Chondrocyte (in vitro differentiated cells): ENCODE measurements around the gene MOV10. TPM values are rescaled to one million over a fixed set of nuclear protein-coding genes. Genes with fewer than 3 reads are reported as not detected.

Source experiments
- DNase-seq: peaks from one replicate; pipeline ENCODE4 v3.0.0; 2021; ENCODE audit warnings: mixed read lengths, low spot score
- H3K27ac Mint-ChIP-seq: one replicate; pipeline ENCODE4 v1.8.0; 2021; ENCODE audit warnings: mild to moderate bottlenecking, moderate library complexity, mixed read lengths; ENCODE audit not compliant: unreplicated experiment
- H3K27me3 Mint-ChIP-seq: 2 replicates; pipeline ENCODE4 v1.8.0; 2021; ENCODE audit warnings: low read depth, mixed read lengths
- H3K36me3 Mint-ChIP-seq: 2 replicates; pipeline ENCODE4 v1.8.0; 2021; ENCODE audit warnings: low read depth, mixed read lengths
- H3K4me1 Mint-ChIP-seq: 2 replicates; pipeline ENCODE4 v1.8.0; 2021; ENCODE audit warnings: low read depth, mild to moderate bottlenecking, mixed read lengths
- H3K4me3 Mint-ChIP-seq: one replicate; pipeline ENCODE4 v1.8.0; 2021; ENCODE audit warnings: mild to moderate bottlenecking, moderate library complexity, mixed read lengths; ENCODE audit not compliant: unreplicated experiment
- H3K9me3 Mint-ChIP-seq: 2 replicates; pipeline ENCODE4 v1.8.0; 2021; ENCODE audit warnings: low read depth, mixed read lengths
- total RNA-seq: library from RNA; stranded (reverse); gene quantifications from 3 replicates; pipeline ENCODE4 v1.2.1, GENCODE V29; 2021
- TF ChIP-seq, protein P1 (sequence below): fragments of 200-600 bp; sonication (generic); IDR thresholded peaks from 2 replicates; pipeline ENCODE4 v1.5.0; 2021; ENCODE audit warnings: antibody characterized with exemption, mild to moderate bottlenecking, moderate library complexity

The MOV10 gene
- total RNA-seq, 1 donor from 2014 or later: 45.9 TPM

DNA sequence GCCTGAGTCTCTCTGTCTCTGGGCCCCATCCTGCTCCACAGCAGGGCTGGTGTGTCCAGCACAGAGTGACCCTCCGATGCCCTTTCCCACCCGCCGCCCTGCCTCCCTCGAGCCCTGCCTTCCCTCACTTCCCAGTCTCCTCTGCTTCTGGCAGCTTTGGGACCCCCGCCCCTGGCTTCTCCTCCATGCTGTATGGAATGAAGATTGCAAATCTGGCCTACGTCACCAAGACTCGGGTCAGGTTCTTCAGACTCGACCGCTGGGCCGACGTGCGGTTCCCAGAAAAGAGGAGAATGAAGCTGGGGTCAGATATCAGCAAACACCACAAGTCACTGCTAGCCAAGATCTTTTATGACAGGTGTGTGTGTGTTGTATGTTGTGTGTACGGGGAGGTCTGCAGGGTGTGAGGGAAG is 14.3 kb downstream of the MOV10 start:
- Mint-ChIP-seq H3K27ac (no peak overlapping the region), H3K27me3 (no peaks in the 10 kb centered on the region), H3K36me3 (peaks cover 20% of the 10 kb centered on the region), H3K9me3 (no peaks in the 10 kb centered on the region), H3K4me1 (no peaks in the 10 kb centered on the region), H3K4me3 (no peak overlapping the region)
- no peak for DNase-seq
- TF ChIP-seq, protein P1, sequence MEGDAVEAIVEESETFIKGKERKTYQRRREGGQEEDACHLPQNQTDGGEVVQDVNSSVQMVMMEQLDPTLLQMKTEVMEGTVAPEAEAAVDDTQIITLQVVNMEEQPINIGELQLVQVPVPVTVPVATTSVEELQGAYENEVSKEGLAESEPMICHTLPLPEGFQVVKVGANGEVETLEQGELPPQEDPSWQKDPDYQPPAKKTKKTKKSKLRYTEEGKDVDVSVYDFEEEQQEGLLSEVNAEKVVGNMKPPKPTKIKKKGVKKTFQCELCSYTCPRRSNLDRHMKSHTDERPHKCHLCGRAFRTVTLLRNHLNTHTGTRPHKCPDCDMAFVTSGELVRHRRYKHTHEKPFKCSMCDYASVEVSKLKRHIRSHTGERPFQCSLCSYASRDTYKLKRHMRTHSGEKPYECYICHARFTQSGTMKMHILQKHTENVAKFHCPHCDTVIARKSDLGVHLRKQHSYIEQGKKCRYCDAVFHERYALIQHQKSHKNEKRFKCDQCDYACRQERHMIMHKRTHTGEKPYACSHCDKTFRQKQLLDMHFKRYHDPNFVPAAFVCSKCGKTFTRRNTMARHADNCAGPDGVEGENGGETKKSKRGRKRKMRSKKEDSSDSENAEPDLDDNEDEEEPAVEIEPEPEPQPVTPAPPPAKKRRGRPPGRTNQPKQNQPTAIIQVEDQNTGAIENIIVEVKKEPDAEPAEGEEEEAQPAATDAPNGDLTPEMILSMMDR: no peak

DNA sequence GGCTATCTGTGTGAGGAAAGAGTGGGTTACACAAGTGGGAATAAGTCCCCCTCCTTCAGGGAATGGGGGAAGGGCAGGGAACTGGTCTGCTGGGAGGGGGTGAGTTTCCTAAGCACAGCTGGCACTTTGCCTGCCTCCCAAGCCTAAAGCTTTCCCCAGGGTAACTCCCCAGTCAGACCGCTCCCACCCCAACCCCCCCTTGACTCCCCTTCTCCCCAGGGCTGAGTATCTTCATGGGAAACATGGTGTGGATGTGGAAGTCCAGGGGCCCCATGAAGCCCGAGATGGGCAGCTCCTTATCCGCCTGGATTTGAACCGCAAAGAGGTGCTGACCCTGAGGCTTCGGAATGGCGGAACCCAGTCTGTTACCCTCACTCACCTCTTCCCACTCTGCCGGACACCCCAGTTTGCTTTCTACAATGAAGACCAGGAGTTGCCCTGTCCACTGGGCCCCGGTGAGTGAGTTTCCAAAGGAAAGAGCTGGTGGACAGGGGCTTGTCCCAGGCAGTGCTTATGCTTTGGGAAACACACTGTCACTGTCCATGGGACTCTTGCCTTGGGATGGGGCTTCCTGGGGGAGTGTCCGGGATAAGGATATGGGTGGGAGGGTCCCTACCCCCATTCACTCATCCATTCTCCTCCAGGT is 14.9 kb downstream of the MOV10 start:
- Mint-ChIP-seq H3K4me1 (no peaks in the 10 kb centered on the region), H3K4me3 (no peak overlapping the region), H3K27ac (no peak overlapping the region), H3K27me3 (no peaks in the 10 kb centered on the region), H3K36me3 (peaks cover 20% of the 10 kb centered on the region), H3K9me3 (no peaks in the 10 kb centered on the region)
- TF ChIP-seq, protein P1: no peak
- DNase-seq: no peak

DNA sequence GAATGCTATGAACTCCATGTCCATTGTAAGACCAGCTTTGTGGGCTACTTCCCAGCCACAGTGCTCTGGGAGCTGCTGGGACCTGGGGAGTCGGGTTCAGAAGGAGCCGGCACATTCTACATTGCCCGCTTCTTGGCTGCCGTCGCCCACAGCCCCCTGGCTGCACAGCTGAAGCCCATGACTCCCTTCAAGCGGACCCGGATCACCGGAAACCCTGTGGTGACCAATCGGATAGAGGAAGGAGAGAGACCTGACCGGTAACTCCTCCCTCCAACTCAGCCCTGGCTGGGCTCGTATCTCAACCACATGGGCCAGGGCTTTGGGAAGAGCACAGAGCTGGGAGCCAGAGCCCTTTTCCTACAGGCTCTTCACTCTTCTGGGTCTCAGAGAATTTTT is 15.4 kb downstream of the MOV10 start:
- H3K27ac Mint-ChIP-seq: no peak overlapping the region
- H3K4me1 Mint-ChIP-seq: no peaks in the 10 kb centered on the region
- H3K36me3 Mint-ChIP-seq: peaks cover 20% of the 10 kb centered on the region

DNA sequence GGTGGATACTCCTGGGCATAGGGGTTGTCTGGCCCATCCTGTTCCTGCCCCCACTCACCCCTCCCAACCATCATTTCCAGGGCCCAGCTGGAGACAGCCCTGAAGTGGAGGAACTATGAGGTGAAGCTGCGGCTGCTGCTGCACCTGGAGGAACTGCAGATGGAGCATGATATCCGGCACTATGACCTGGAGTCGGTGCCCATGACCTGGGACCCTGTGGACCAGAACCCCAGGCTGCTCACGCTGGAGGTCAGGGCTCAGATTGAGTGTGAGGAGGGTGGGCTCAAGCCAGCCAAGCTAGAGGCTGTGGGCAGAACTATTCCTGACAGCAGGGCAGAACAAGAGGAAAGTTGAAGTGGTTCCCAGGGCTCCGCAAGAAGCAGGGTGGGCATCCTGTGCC is 18.2 kb downstream of the MOV10 start:
- TF ChIP-seq, protein P1: no peak
- Mint-ChIP-seq H3K36me3 (peaks cover 22% of the 10 kb centered on the region), H3K4me3 (no peak overlapping the region), H3K9me3 (no peaks in the 10 kb centered on the region), H3K27me3 (no peaks in the 10 kb centered on the region), H3K4me1 (no peaks in the 10 kb centered on the region), H3K27ac (no peak overlapping the region)
- DNase-seq: no peak

More for the DNA sequence above, 15.4 kb downstream of the MOV10 start:
- H3K4me3 Mint-ChIP-seq: no peak overlapping the region
- no peaks in the 10 kb centered on the region for H3K27me3 Mint-ChIP-seq
- no peaks in the 10 kb centered on the region for H3K9me3 Mint-ChIP-seq
- TF ChIP-seq, protein P1: no peak
- no peak for DNase-seq

DNA sequence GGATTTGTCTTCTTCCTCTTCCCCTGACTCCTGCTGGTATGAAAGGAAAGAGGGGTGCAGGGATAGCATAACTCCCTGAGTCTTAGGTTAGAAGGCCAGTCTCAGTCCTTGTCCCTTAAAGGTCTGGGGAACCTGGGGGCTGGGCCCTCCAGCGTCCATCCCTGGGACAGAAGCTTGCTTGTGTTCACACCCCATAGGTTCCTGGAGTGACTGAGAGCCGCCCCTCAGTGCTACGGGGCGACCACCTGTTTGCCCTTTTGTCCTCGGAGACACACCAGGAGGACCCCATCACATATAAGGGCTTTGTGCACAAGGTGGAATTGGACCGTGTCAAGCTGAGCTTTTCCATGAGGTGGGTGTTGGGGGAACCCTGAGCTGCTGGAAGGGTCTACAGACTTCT is 19.4 kb downstream of the MOV10 start:
- DNase-seq: no peak
- Mint-ChIP-seq H3K27me3 (no peaks in the 10 kb centered on the region), H3K9me3 (no peaks in the 10 kb centered on the region), H3K4me1 (peaks cover 3% of the 10 kb centered on the region), H3K27ac (no peak overlapping the region), H3K4me3 (no peak overlapping the region), H3K36me3 (peaks cover 24% of the 10 kb centered on the region)
- TF ChIP-seq, protein P1: no peak
